Vagina (tissue), 2 donors: Measurements from ENCODE around the gene WBP11. TPM values are rescaled to one million over a fixed set of nuclear protein-coding genes. Genes with fewer than 3 reads are reported as not detected.

Source experiments
- DNase-seq, 2 donors: peaks; one replicate each; pipeline ENCODE4 v3.0.0-alpha.2; 2017; ENCODE audit errors: extremely low spot score in 2 of 2
- H3K27ac ChIP-seq: fragments of 200-600 bp; sonication (generic); one replicate; pipeline ENCODE4 v1.5.1; 2019
- H3K27me3 ChIP-seq: fragments of 200-600 bp; sonication (generic); one replicate; pipeline ENCODE4 v1.5.1; 2019
- H3K36me3 ChIP-seq, 2 donors: fragments of 200-600 bp; sonication (generic); one replicate each; pipeline ENCODE4 v1.5.1; 2017 to 2019
- H3K4me1 ChIP-seq: fragments of 200-600 bp; sonication (generic); one replicate; pipeline ENCODE4 v1.5.1; 2019
- H3K4me3 ChIP-seq, 2 donors: fragments of 200-600 bp; sonication (generic); 1 replicate in 1 of 2; 2 replicates in 1 of 2; pipeline ENCODE4 v1.5.1; 2016 to 2019
- H3K9me3 ChIP-seq: fragments of 200-600 bp; sonication (generic); one replicate; pipeline ENCODE4 v1.5.1; 2019
- CTCF ChIP-seq, 3 experiments: fragments of 450-650 bp in 2 of 3; fragments of 200-600 bp in 1 of 3; sonication (generic) in 1 of 3; IDR thresholded peaks; one replicate each; pipeline ENCODE4 v1.5.1; 2017 to 2019; ENCODE audit warnings: antibody characterized with exemption in 3 of 3, mild to moderate bottlenecking in 2 of 3, moderate library complexity in 2 of 3
- POLR2A ChIP-seq, 2 donors: fragments of 450-650 bp; IDR thresholded peaks; one replicate each; pipeline ENCODE4 v1.6.1; 2017; ENCODE audit warnings: antibody characterized with exemption in 2 of 2, mild to moderate bottlenecking in 2 of 2, moderate library complexity in 2 of 2
- POLR2AphosphoS5 ChIP-seq, 2 donors: sonication (generic); formaldehyde crosslinking; IDR thresholded peaks; one replicate each; pipeline ENCODE4 v1.9.0; 2017; ENCODE audit warnings: antibody characterized with exemption in 2 of 2, mild to moderate bottlenecking in 2 of 2, low read depth in 1 of 2; ENCODE audit not compliant: insufficient read depth in 1 of 2
- intact Hi-C: fragments of 100-400 bp; cut with DNase I; formaldehyde crosslinking; loops from one replicate; pipeline ENCODE4 v1.15.1; 2023
- total RNA-seq: library from RNA; depleted of rRNA; stranded (reverse); fragments of >200 nt; gene quantifications from one replicate; pipeline ENCODE4 v1.2.3, GENCODE V29; 2016

WBP11 gene
- total RNA-seq, 1 donor from 2014 or later: 12.8 TPM

- Histone ChIP-seq H3K27me3 (no peaks in the 10 kb centered on the region), H3K9me3 (no peaks in the 10 kb centered on the region), H3K36me3 (no peaks in the 10 kb centered on the region), H3K4me1 (peaks cover 5% of the 10 kb centered on the region), H3K4me3 (no peak overlapping the region), H3K27ac (no peak overlapping the region)
- TF ChIP-seq POLR2AphosphoS5 (IDR thresholded peaks at IDR 0.05; ENCODE audit: insufficient read depth in 1 of 2, low read depth in 1 of 2): no peak
- no peak for TF ChIP-seq CTCF (IDR thresholded peaks at IDR 0.05)
- TF ChIP-seq POLR2A (IDR thresholded peaks at IDR 0.05): no peak
- DNase-seq: no peak
- intact Hi-C loops: no loop called here
These were observed 22.0 kb upstream of the WBP11 start for GRCh38 chr12:14825256-14825655.

GRCh38 chr12:14824012-14824634 lies 20.8 kb upstream of the WBP11 start:
- H3K36me3 ChIP-seq: no peaks in the 10 kb centered on the region
- DNase-seq: no peak
- H3K9me3 ChIP-seq: no peaks in the 10 kb centered on the region
- intact Hi-C loops: no loop called here
- H3K27me3 ChIP-seq: no peaks in the 10 kb centered on the region
- peaks cover 5% of the 10 kb centered on the region for H3K4me1 ChIP-seq
- no peak overlapping the region for H3K4me3 ChIP-seq
- TF ChIP-seq CTCF (IDR thresholded peaks at IDR 0.05) (no peak), POLR2AphosphoS5 (IDR thresholded peaks at IDR 0.05; ENCODE audit: insufficient read depth in 1 of 2, low read depth in 1 of 2) (no peak), POLR2A (IDR thresholded peaks at IDR 0.05) (no peak)
- no peak overlapping the region for H3K27ac ChIP-seq

DNA sequence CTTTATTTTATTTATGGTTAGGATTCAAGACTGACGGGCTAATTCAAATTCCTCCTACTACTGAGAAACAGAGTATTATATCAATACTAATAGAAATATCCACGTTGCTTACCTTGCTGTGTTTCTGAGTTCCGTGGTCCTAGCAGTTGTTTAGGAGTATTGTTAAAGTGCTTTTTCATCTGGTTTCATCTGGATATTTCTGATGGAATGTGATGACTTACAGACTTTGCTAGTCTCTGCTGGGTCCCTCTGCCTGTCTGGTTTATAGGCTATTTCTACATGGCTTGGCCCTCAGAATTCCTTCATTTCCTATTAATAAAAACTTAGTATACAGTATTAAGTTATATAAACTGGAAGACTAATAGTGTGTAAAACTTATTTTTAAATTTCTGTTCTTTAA lies 10.7 kb upstream of the WBP11 start, which contains the start of gene SMCO3:
Gene SMCO3 (minus strand): TSS at position 169 of the 400 bp plus-strand sequence. CDS start 7,502 bp downstream, outside the sequence.
- no peaks in the 10 kb centered on the region for H3K27me3 ChIP-seq
- H3K4me3 ChIP-seq: peak within 1 kb of the TSS; percentile 21 to 24
- no peak for DNase-seq
- H3K4me1 ChIP-seq: no peaks in the 10 kb centered on the region
- peak within 1 kb of the TSS; percentile 33 for H3K27ac ChIP-seq
- intact Hi-C loops: no loop called here
- TF ChIP-seq POLR2A (IDR thresholded peaks at IDR 0.05) (no peak), POLR2AphosphoS5 (IDR thresholded peaks at IDR 0.05; ENCODE audit: insufficient read depth in 1 of 2, low read depth in 1 of 2) (no peak), CTCF (IDR thresholded peaks at IDR 0.05) (no peak)
- no peaks in the 10 kb centered on the region for H3K9me3 ChIP-seq
- no peaks in the 10 kb centered on the region for H3K36me3 ChIP-seq

- no peak for DNase-seq
- Histone ChIP-seq H3K36me3 (no peaks in the 10 kb centered on the region), H3K9me3 (no peaks in the 10 kb centered on the region), H3K27me3 (no peaks in the 10 kb centered on the region), H3K4me3 (no peak overlapping the region), H3K4me1 (no peaks in the 10 kb centered on the region), H3K27ac (no peak overlapping the region)
- no peak for TF ChIP-seq CTCF (IDR thresholded peaks at IDR 0.05)
- no peak for TF ChIP-seq POLR2A (IDR thresholded peaks at IDR 0.05)
- TF ChIP-seq POLR2AphosphoS5 (IDR thresholded peaks at IDR 0.05; ENCODE audit: insufficient read depth in 1 of 2, low read depth in 1 of 2): no peak
- intact Hi-C loops: no loop called here
These were observed 8.2 kb upstream of the WBP11 start for GRCh38 chr12:14811486-14811885.

DNA sequence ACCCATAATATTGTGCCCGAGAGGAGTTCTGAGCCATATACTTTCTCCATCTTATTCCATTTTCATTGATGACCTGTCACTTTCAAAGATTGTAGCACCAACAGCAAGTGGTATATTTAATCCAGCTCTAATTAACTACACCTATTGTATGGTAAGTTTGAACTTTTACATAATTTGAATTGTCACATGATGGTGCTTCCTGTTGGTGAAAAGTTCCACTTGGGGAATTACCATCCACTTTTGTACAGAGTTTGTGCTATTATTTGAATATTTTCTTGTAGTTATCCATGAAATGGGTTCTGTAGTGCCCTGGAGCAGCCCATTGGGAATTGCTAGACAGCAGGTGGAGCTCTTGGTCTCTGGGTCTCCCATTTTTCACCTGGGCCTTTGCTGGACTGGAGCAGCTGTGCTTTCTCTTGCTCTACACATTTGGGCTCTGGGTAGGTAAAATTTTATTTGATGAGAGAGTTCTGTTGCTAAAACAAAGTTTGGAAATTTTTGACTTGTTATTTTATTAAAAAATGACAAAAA lies 7.7 kb upstream of the WBP11 start:
- H3K4me1 ChIP-seq: no peaks in the 10 kb centered on the region

More for the DNA sequence above, 7.7 kb upstream of the WBP11 start:
- no peak for DNase-seq
- Histone ChIP-seq H3K36me3 (no peaks in the 10 kb centered on the region), H3K9me3 (no peaks in the 10 kb centered on the region), H3K27me3 (no peaks in the 10 kb centered on the region), H3K27ac (no peak overlapping the region), H3K4me3 (no peak overlapping the region)
- TF ChIP-seq POLR2AphosphoS5 (IDR thresholded peaks at IDR 0.05; ENCODE audit: insufficient read depth in 1 of 2, low read depth in 1 of 2) (no peak), POLR2A (IDR thresholded peaks at IDR 0.05) (no peak), CTCF (IDR thresholded peaks at IDR 0.05) (no peak)
- intact Hi-C loops: no loop called here
